Endothelial cell of umbilical vein (primary cell): ENCODE measurements around the gene SLC24A3. TPM values are rescaled to one million over a fixed set of nuclear protein-coding genes. Genes with fewer than 3 reads are reported as not detected.
"Not testable (repeated sequence)": the region's sequence is repeated elsewhere in the genome, so short reads cannot be mapped to it uniquely, and the experiment has no call there.

Experiments
- BruUV-seq: library from RNA; stranded (reverse); fragments of 400-500 nt; replicated peaks from 2 replicates; lab custom pipeline; 2021; lab: Mats Ljungman, UMichigan
- CTCF ChIA-PET: fragments of 300-600, 350-600 bp; sonication (Branson Sonifier 250); formaldehyde crosslinking; loops from one replicate; lab custom pipeline; 2021; ENCODE audit warnings: antibody characterized with exemption, inconsistent platforms; lab: Charles Lee
- POLR2A ChIA-PET: fragments of 300-600, 350-600 bp; sonication (Branson Sonifier 250); formaldehyde crosslinking; loops from one replicate; lab custom pipeline; 2021; ENCODE audit warnings: antibody characterized with exemption, inconsistent platforms; lab: Charles Lee
- DNase-seq: peaks from one replicate; pipeline ENCODE4 v3.0.0-alpha.2; 2011; ENCODE audit warnings: low read depth, low spot score
- FAIRE-seq: peaks from 2 replicates; lab custom pipeline; 2011; peaks lifted over from hg19 to GRCh38; lab: Jason Lieb, UNC
- H2AFZ ChIP-seq: 2 replicates; pipeline ENCODE4 v1.6.0; 2012; ENCODE audit warnings: low read depth, low read length, control low read depth, inconsistent platforms
- H3K27ac ChIP-seq: 2 replicates; pipeline ENCODE4 v1.5.1; 2011; ENCODE audit warnings: low read depth, mild to moderate bottlenecking, control low read depth, low read length, moderate library complexity; ENCODE audit not compliant: insufficient read depth
- H3K27me3 ChIP-seq, 2 experiments: 2 replicates each; pipeline versions ENCODE4 v1.6.0 to v1.6.1; 2011; ENCODE audit warnings: low read length in 2 of 2, mixed read lengths in 1 of 2; ENCODE audit not compliant: control insufficient read depth in 2 of 2, insufficient read depth in 2 of 2
- H3K36me3 ChIP-seq, 2 experiments: 2 replicates in 1 of 2; 3 replicates in 1 of 2; pipeline ENCODE4 v1.5.1; 2011; ENCODE audit warnings: low read length in 2 of 2, mild to moderate bottlenecking in 1 of 2, moderate library complexity in 1 of 2; ENCODE audit not compliant: control insufficient read depth in 2 of 2, insufficient read depth in 2 of 2; ENCODE audit errors: extremely low read depth in 1 of 2
- H3K4me1 ChIP-seq: 3 replicates; pipeline ENCODE4 v1.5.1; 2011; ENCODE audit warnings: mild to moderate bottlenecking, low read length; ENCODE audit not compliant: control insufficient read depth, insufficient read depth; ENCODE audit errors: extremely low read depth
- H3K4me2 ChIP-seq: 2 replicates; pipeline ENCODE4 v1.6.1; 2011; ENCODE audit warnings: low read length, control low read depth, mixed read lengths; ENCODE audit not compliant: insufficient read depth
- H3K4me3 ChIP-seq, 3 experiments: fragments of 200-600 bp in 1 of 3; sonication (generic), shearing (Covaris generic) in 1 of 3; replicated peaks in 1 of 3; 2 replicates each; pipeline ENCODE4 v1.5.1; 2011 to 2016; ENCODE audit warnings: control low read depth in 3 of 3, low read length in 3 of 3, mild to moderate bottlenecking in 2 of 3, inconsistent platforms in 1 of 3, low read depth in 1 of 3, moderate library complexity in 1 of 3; ENCODE audit not compliant: insufficient read depth in 1 of 3
- H3K79me2 ChIP-seq: 2 replicates; pipeline ENCODE4 v1.6.0; 2012; ENCODE audit warnings: low read length, inconsistent platforms; ENCODE audit not compliant: control insufficient read depth, insufficient read depth
- H3K9ac ChIP-seq: replicated peaks from 2 replicates; pipeline ENCODE3; 2011; ENCODE audit warnings: low read length, control low read depth; ENCODE audit not compliant: insufficient read depth; ENCODE audit errors: extremely low read depth
- H3K9me1 ChIP-seq: replicated peaks from 3 replicates; pipeline ENCODE4 v1.6.0; 2011; ENCODE audit warnings: mild to moderate bottlenecking, low read length; ENCODE audit not compliant: control insufficient read depth, insufficient read depth; ENCODE audit errors: extremely low read depth
- H3K9me3 ChIP-seq: replicated peaks from 2 replicates; pipeline ENCODE4 v1.5.1; 2012; ENCODE audit warnings: low read length, inconsistent platforms; ENCODE audit not compliant: control insufficient read depth, insufficient read depth
- H4K20me1 ChIP-seq: replicated peaks from 2 replicates; pipeline ENCODE3; 2011; ENCODE audit warnings: mild to moderate bottlenecking, low read length; ENCODE audit not compliant: control insufficient read depth, insufficient read depth; ENCODE audit errors: extremely low read depth
- JUN ChIP-seq: IDR thresholded peaks from 2 replicates; pipeline ENCODE4 v1.6.1; 2011; ENCODE audit warnings: borderline replicate concordance, low read depth; ENCODE audit not compliant: insufficient read length, insufficient read depth
- MAX ChIP-seq: IDR thresholded peaks from 2 replicates; pipeline ENCODE4 v1.6.1; 2011; ENCODE audit not compliant: insufficient read depth, insufficient read length
- POLR2AphosphoS5 ChIP-seq: IDR thresholded peaks from 2 replicates; pipeline ENCODE4 v1.6.1; 2012; ENCODE audit warnings: low read depth, mild to moderate bottlenecking, control low read depth, low read length, moderate library complexity; ENCODE audit not compliant: insufficient read depth
- dilution Hi-C: fragments of 300-500 bp; cut with MboI; formaldehyde crosslinking; loops from one replicate; pipeline ENCODE4 v1.15.0; 2019; ENCODE audit warnings: low sequenced_read_pairs; ENCODE audit not compliant: extremely low pct_ligation_motif_present
- intact Hi-C: fragments of 100-400 bp; cut with micrococcal nuclease; formaldehyde crosslinking; loops from one replicate; pipeline ENCODE4 v1.10.0; 2022
- polyA plus RNA-seq, 4 experiments: library from polyadenylated mRNA; depleted of rRNA in 3 of 4; stranded (reverse) in 3 of 4; unstranded in 1 of 4; fragments of >200 nt; gene quantifications; 2 replicates each; pipeline versions ENCODE4 v1.2.1 to v1.2.3, GENCODE V29; 2011 to 2012; ENCODE audit warnings: missing spikeins in 1 of 4
- total RNA-seq: library from RNA; stranded (reverse); gene quantifications from 2 replicates; pipeline ENCODE4 v1.2.3, GENCODE V29; 2021

SLC24A3 gene
- total and polyA plus RNA-seq, 2 donors (not counting 3 experiments of a cell fraction or from before 2014, with no cell fraction given), result not detected

- no peaks in the 10 kb centered on the region for H3K79me2 ChIP-seq
- H3K36me3 ChIP-seq, result no peaks in the 10 kb centered on the region
- no peaks in the 10 kb centered on the region for H4K20me1 ChIP-seq
- H2AFZ ChIP-seq, result no peak overlapping the region
- H3K4me3 ChIP-seq, result no peak overlapping the region
- peaks cover 9 to 24% of the 10 kb centered on the region in 2 experiments for H3K27me3 ChIP-seq
- TF ChIP-seq JUN, result no peak
- ChIA-PET POLR2A (no interaction called here), CTCF (interaction anchor here (0.6 to 1.2 kb wide), 3 partner anchors 12 to 1566 kb away, joined by 3 to 4 read pairs (median 3); no protein-coding TSS in a partner anchor)
- no peaks in the 10 kb centered on the region for H3K9me3 ChIP-seq
- BruUV-seq, result no TSS peak
- intact Hi-C loops, result no loop called here
- dilution Hi-C loops, result no loop called here
- DNase-seq (no peak), FAIRE-seq (no peak)
- no peaks in the 10 kb centered on the region for H3K9me1 ChIP-seq
- H3K27ac ChIP-seq, result no peak overlapping the region
- H3K9ac ChIP-seq, result no peak overlapping the region
- no peak overlapping the region for H3K4me2 ChIP-seq
- no peaks in the 10 kb centered on the region for H3K4me1 ChIP-seq
These were observed 463.8 kb downstream of the SLC24A3 start for GRCh38 chr20:19676202-19676601.

GRCh38 chr20:19677336-19677735 is 464.9 kb downstream of the SLC24A3 start:
- no TSS peak for BruUV-seq
- Histone ChIP-seq H3K9ac (no peak overlapping the region), H4K20me1 (no peaks in the 10 kb centered on the region), H3K79me2 (no peaks in the 10 kb centered on the region), H3K4me3 (no peak overlapping the region), H3K9me3 (no peaks in the 10 kb centered on the region), H3K9me1 (no peaks in the 10 kb centered on the region), H3K27ac (no peak overlapping the region), H3K4me1 (no peaks in the 10 kb centered on the region), H3K36me3 (no peaks in the 10 kb centered on the region), H3K27me3 (peaks cover 6 to 19% of the 10 kb centered on the region in 2 experiments), H3K4me2 (no peak overlapping the region), H2AFZ (no peak overlapping the region)
- ChIA-PET CTCF (no interaction called here), POLR2A (no interaction called here)
- DNase-seq (no peak), FAIRE-seq (no peak)
- TF ChIP-seq POLR2AphosphoS5 (no peak), MAX (no peak)
- intact Hi-C loops, result no loop called here
- dilution Hi-C loops, result no loop called here

GRCh38 chr20:19678591-19678990 is 466.1 kb downstream of the SLC24A3 start:
- H3K4me2 ChIP-seq, dilution Hi-C loops, H3K9me3 ChIP-seq, H3K4me3 ChIP-seq, H3K9ac ChIP-seq, CTCF ChIA-PET, FAIRE-seq, BruUV-seq, POLR2A ChIA-PET, H3K79me2 ChIP-seq, DNase-seq, H3K4me1 ChIP-seq, H4K20me1 ChIP-seq, H3K27ac ChIP-seq, H2AFZ ChIP-seq, intact Hi-C loops, H3K9me1 ChIP-seq, H3K36me3 ChIP-seq: not testable (repeated sequence)
- peaks cover 1 to 16% of the 10 kb centered on the region in 2 experiments for H3K27me3 ChIP-seq
